GM19240 (cell line): ENCODE results near the gene NCOA3.

Experiments used
- DNase-seq: peaks from one replicate; pipeline ENCODE4 v3.0.0; 2011; ENCODE audit warnings: low spot score; ENCODE audit not compliant: insufficient read length

NCOA3 gene

GRCh38 chr20:47629907-47630306 lies 128.2 kb downstream of the NCOA3 start:
- no peak for DNase-seq

- no peak for DNase-seq
These were observed 129.4 kb downstream of the NCOA3 start for GRCh38 chr20:47631078-47631477.

- DNase-seq: no peak
These were observed 133.6 kb downstream of the NCOA3 start for GRCh38 chr20:47635256-47635655.

- no peak for DNase-seq
These were observed 137.2 kb downstream of the NCOA3 start for GRCh38 chr20:47638851-47639250.

- no peak for DNase-seq
These were observed 140.4 kb downstream of the NCOA3 start for GRCh38 chr20:47642118-47642517.

- no peak for DNase-seq
These were observed 140.9 kb downstream of the NCOA3 start for GRCh38 chr20:47642624-47643023.

- no peak for DNase-seq
These were observed 143.9 kb downstream of the NCOA3 start for GRCh38 chr20:47645632-47646031.

- DNase-seq: no peak
These were observed 146.3 kb downstream of the NCOA3 start for GRCh38 chr20:47647994-47648393.

GRCh38 chr20:47648943-47649342 lies 147.3 kb downstream of the NCOA3 start:
- DNase-seq: no peak

- DNase-seq: no peak
These were observed 150.6 kb downstream of the NCOA3 start for GRCh38 chr20:47652301-47652700.

- DNase-seq: no peak
These were observed 151.1 kb downstream of the NCOA3 start for GRCh38 chr20:47652794-47653193.

- no peak for DNase-seq
These were observed 152.2 kb downstream of the NCOA3 start for GRCh38 chr20:47653869-47654268.

GRCh38 chr20:47654370-47654769 lies 152.7 kb downstream of the NCOA3 start:
- no peak for DNase-seq

GRCh38 chr20:47655635-47656034 lies 153.9 kb downstream of the NCOA3 start:
- no peak for DNase-seq

GRCh38 chr20:47656318-47656717 lies 154.6 kb downstream of the NCOA3 start:
- DNase-seq: no peak

- DNase-seq: no peak
These were observed 158.4 kb downstream of the NCOA3 start for GRCh38 chr20:47659904-47660601.

- no peak for DNase-seq
These were observed 158.9 kb downstream of the NCOA3 start for GRCh38 chr20:47660602-47660905.

GRCh38 chr20:47660983-47661700 lies 159.5 kb downstream of the NCOA3 start:
- DNase-seq: no peak

- DNase-seq: no peak
These were observed 160.0 kb downstream of the NCOA3 start for GRCh38 chr20:47661714-47662113.

- no peak for DNase-seq
These were observed 161.0 kb downstream of the NCOA3 start for GRCh38 chr20:47662483-47663353.

- DNase-seq: peak; percentile 68
These were observed 161.8 kb downstream of the NCOA3 start for GRCh38 chr20:47663354-47664067.

GRCh38 chr20:47664068-47664437 lies 162.4 kb downstream of the NCOA3 start:
- DNase-seq: no peak
